Effector memory CD4-positive, alpha-beta T cell (primary cell): ENCODE measurements around the gene NDUFAF8.

Experiments
- DNase-seq, 3 donors: peaks; one replicate each; pipeline ENCODE4 v3.0.0-alpha.2; 2020
- H3K27ac ChIP-seq: 2 replicates; pipeline ENCODE4 v1.7.0; 2013; ENCODE audit warnings: mild to moderate bottlenecking, low read length, moderate library complexity; ENCODE audit not compliant: insufficient read depth, poor library complexity, severe bottlenecking
- H3K27me3 ChIP-seq: replicated peaks from 2 replicates; pipeline ENCODE4 v1.7.0; 2013; ENCODE audit warnings: mild to moderate bottlenecking, low read length; ENCODE audit not compliant: insufficient read depth, control insufficient read depth, poor library complexity, severe bottlenecking
- H3K36me3 ChIP-seq: 2 replicates; pipeline ENCODE4 v1.7.0; 2013; ENCODE audit warnings: mild to moderate bottlenecking, low read length, moderate library complexity; ENCODE audit not compliant: control insufficient read depth, insufficient read depth
- H3K4me1 ChIP-seq: 2 replicates; pipeline ENCODE4 v1.7.0; 2013; ENCODE audit warnings: low read length, mild to moderate bottlenecking; ENCODE audit not compliant: control insufficient read depth, insufficient read depth, poor library complexity, severe bottlenecking
- H3K4me3 ChIP-seq: 2 replicates; pipeline ENCODE4 v1.7.0; 2013; ENCODE audit warnings: low read length, low read depth, mild to moderate bottlenecking; ENCODE audit not compliant: insufficient read depth, poor library complexity, severe bottlenecking
- H3K9me3 ChIP-seq: 2 replicates; pipeline ENCODE4 v1.7.0; 2013; ENCODE audit warnings: mild to moderate bottlenecking, low read length, moderate library complexity; ENCODE audit not compliant: control insufficient read depth
- total RNA-seq, 3 donors: gene quantifications; one replicate each; lab custom pipeline; 2026; lab: John Stamatoyannopoulos, UW

NDUFAF8 gene, protein sequence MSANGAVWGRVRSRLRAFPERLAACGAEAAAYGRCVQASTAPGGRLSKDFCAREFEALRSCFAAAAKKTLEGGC
- 6.6 to 16.3 (median 11.6) reads per million in 3 donors for total RNA-seq

DNA sequence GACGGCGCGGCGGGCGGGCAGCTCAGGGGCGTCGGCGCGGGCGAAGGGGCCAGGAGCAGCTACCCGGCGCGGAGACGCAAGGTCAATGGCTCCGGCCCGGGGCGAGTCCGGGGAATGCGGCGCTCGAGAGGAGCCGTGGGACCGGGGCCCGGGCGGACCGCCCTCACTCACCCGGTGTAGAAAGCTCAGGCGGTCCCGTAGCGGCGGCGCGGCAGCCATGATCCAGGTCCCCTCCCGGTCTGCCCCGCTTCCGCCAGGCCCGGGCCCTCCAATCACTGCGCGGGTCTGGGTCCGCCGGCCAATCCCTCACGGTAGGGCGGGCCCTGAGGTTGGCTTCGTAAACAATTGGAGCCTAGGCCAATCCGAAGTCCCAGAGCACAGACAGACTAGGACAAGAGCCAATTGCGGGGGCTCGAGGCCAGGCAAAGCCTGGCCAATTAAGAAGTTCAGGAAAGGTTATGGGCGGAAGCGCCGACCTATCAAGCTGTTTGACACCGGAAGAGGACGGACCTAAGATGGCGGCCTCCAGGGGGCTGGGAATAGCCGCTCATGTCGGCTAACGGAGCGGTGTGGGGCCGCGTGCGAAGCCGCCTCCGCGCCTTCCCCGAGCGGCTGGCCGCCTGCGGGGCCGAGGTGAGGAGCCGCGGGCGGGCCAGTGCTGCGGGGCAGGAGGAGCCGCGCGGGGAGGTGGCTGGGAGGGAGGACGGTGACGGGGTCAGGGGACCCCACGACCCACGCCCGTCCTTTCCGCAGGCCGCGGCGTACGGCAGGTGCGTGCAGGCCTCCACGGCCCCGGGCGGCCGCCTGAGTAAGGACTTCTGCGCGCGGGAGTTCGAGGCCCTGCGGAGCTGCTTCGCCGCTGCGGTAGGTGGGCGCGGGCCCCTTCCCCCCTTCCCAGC lies at the start of gene NDUFAF8, which contains the start of gene TEPSIN:
Gene NDUFAF8, plus strand, starts transcription at position 504 of the 899 bp plus-strand sequence. Its CDS starts 46 bp downstream, at position 550.
Gene TEPSIN, minus strand, starts transcription at position 241 of the 899 bp plus-strand sequence. Its CDS starts 22 bp downstream, at position 219.
- H3K27me3 ChIP-seq: no peaks in the 10 kb centered on the region
- peak within 1 kb of the TSS; percentile 71 for H3K27ac ChIP-seq
- no peaks in the 10 kb centered on the region for H3K9me3 ChIP-seq
- peak within 1 kb of the TSS; percentile 94 for H3K4me3 ChIP-seq
- H3K4me1 ChIP-seq: peaks cover 35% of the 10 kb centered on the region
- DNase-seq: peak; percentile 91 to 96 (median 94)
- H3K36me3 ChIP-seq: peaks cover 4% of the 10 kb centered on the region

DNA sequence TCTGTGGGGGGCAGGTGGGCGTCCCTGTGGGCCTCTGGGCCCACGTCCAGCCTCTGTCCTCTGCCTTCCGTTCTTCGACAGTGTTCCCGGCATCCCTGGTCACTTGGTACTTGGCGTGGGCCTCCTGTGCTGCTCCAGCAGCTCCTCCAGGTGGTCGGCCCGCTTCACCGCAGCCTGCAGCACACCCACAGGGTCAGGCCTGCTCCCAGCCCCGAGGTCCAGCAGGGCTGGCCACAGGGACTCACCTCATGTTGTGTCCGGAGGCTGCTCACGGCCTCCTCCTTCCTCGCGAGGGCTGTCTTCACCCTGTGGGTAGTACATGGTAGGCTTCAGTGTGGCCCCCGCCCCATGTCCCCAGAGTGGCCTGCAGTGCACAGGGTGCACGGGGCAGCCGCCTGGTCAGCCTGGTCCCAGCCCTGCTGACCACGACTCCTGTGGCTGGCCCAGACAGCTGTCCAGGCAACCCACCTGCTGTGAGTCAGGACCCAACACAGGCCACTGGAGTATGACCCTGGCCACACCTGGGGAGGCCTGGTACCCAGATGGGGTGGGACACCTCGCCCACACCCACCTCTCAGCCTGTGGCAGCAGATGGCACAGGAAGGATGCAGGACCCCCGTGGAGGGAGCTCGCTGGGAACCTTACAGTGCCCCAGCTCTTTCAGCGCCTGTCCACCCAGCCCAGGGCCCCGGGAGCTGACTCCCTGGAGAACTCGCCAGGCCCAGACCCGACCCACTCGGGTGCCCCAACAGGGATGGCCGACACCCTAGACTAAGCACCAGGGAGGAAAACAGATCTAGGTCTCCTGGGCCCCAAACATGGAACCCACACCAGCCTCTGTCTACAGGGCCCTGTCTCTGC lies 49.2 kb upstream of the NDUFAF8 start:
- Histone ChIP-seq H3K27ac (no peak overlapping the region), H3K4me3 (no peak overlapping the region), H3K27me3 (no peaks in the 10 kb centered on the region), H3K4me1 (no peaks in the 10 kb centered on the region), H3K36me3 (no peaks in the 10 kb centered on the region), H3K9me3 (no peaks in the 10 kb centered on the region)
- DNase-seq: no peak

DNA sequence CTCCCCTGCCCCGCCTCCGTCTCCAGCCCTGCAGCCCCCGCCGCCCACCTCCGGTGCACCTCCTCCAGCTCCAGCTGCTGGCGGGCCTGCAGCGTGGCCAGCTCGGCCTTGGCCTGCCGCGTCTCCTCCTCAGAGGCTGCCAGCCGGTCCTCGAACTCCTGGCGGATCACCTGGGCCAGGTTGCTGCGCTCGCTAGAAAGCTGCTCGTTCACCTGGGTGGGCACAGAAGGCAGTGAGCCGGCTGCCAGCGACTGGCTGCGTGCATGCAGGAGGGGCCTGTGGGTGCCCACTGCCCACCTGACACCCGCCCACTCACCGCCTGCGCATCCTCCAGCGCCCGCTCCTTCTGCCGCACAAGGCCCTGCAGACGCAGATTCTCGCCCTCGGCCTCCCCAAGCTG lies 48.5 kb upstream of the NDUFAF8 start:
- Histone ChIP-seq H3K27ac (no peak overlapping the region), H3K36me3 (no peaks in the 10 kb centered on the region)
- no peak for DNase-seq

DNA sequence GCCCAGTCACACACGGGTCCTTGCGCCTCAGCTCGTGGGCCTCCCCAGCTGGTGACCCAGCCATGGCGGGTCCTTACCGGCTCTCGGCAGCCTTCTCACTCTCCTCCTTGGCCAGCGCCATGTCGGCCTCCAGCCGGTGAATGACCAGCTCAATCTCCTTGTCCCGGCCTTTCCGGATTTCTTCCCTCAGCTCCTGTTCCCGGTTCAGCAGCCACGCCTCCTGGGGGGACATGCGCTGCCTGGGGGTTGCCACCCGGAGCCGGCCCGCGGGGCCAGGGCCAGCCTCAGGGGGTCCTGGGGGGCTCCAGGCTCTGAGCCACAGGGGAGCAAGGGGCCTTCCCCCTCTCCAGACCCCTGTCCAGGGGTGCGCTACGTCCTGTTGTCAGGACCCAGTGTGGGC lies 48.0 kb upstream of the NDUFAF8 start:
- Histone ChIP-seq H3K36me3 (no peaks in the 10 kb centered on the region), H3K27ac (no peak overlapping the region), H3K9me3 (no peaks in the 10 kb centered on the region), H3K4me1 (no peaks in the 10 kb centered on the region), H3K4me3 (no peak overlapping the region), H3K27me3 (no peaks in the 10 kb centered on the region)
- no peak for DNase-seq

More for the DNA sequence above, 48.5 kb upstream of the NDUFAF8 start:
- Histone ChIP-seq H3K4me3 (no peak overlapping the region), H3K27me3 (no peaks in the 10 kb centered on the region), H3K4me1 (no peaks in the 10 kb centered on the region), H3K9me3 (no peaks in the 10 kb centered on the region)

DNA sequence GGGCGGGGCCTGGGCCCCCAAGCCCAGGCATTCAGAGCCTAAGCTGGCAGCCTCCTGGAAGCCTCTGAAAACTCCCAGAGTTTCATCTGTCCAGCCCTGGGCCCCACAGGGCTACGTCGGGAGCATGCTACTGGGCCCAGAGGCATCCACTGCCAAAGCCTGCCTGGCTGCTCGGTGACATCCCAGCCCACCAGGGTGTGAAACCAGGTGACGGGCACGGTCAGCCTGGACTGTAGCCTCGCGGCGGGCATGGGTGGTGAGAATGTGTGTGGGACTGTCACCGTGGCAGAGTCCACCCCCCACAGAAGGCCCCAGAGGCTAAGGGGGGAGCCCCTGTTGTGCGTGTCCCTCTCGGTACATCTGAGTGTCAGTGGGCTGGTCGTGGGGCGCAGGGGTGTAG lies 47.5 kb upstream of the NDUFAF8 start:
- no peaks in the 10 kb centered on the region for H3K9me3 ChIP-seq
- H3K27me3 ChIP-seq: no peaks in the 10 kb centered on the region
- H3K4me1 ChIP-seq: no peaks in the 10 kb centered on the region
- H3K36me3 ChIP-seq: no peaks in the 10 kb centered on the region
- no peak for DNase-seq
- H3K4me3 ChIP-seq: no peak overlapping the region
- no peak overlapping the region for H3K27ac ChIP-seq

DNA sequence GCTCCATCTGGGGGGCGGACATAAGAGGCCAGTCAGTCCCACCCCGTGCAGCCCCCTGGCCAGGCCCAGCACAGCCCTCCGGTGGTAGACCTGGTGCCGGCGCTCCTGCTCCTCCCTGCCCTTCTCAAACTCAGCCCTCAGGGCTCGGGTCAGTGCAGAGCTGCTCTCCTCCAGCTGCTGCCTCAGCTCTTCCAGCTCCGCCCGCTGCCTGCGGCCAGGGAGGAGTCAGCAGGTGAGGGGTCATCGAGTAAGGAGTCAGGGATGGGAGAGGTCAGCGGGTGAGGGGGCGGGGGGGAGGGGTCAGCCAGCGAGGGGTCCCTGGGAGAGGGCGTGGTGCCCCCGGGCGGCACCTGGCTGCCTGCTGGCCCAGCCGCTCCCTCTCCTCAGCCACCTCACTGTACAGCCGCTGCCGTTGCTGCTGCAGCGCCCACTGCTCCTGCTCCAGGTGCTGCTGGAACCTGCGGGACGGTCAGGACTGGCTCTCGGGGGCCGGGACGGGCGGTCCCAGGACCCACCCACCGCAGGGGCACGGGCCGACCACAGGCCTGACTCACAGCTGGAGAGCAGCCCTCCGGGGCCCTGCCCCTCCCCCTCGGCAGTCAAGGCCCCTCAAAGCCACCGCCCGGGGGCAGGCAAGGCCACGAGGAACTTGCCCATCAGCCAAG lies 46.6 kb upstream of the NDUFAF8 start:
- no peaks in the 10 kb centered on the region for H3K36me3 ChIP-seq

DNA sequence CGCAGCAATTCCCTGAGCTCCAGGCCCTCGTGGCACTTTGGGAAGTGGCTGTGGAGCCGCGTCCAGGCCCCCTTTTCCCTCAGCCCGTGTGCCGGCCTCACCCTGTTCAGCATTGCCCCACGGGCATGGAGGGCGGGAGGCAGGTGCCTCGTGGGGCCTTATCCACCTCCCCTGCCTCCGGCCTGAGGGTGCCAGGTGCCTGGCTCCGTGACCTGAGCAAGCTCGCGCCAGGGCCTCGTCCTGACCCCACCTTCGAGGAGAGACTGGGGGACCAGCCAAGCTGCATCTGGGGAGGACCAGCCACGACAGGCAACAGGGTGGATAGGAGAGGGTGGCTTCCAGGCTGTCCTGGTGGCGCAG lies 46.1 kb upstream of the NDUFAF8 start:
- Histone ChIP-seq H3K27ac (no peak overlapping the region), H3K27me3 (no peaks in the 10 kb centered on the region), H3K4me1 (no peaks in the 10 kb centered on the region), H3K36me3 (no peaks in the 10 kb centered on the region), H3K9me3 (no peaks in the 10 kb centered on the region), H3K4me3 (no peak overlapping the region)
- DNase-seq: no peak

More for the DNA sequence above, 46.6 kb upstream of the NDUFAF8 start:
- Histone ChIP-seq H3K27ac (no peak overlapping the region), H3K9me3 (no peaks in the 10 kb centered on the region), H3K27me3 (no peaks in the 10 kb centered on the region), H3K4me3 (no peak overlapping the region), H3K4me1 (no peaks in the 10 kb centered on the region)
- no peak for DNase-seq

DNA sequence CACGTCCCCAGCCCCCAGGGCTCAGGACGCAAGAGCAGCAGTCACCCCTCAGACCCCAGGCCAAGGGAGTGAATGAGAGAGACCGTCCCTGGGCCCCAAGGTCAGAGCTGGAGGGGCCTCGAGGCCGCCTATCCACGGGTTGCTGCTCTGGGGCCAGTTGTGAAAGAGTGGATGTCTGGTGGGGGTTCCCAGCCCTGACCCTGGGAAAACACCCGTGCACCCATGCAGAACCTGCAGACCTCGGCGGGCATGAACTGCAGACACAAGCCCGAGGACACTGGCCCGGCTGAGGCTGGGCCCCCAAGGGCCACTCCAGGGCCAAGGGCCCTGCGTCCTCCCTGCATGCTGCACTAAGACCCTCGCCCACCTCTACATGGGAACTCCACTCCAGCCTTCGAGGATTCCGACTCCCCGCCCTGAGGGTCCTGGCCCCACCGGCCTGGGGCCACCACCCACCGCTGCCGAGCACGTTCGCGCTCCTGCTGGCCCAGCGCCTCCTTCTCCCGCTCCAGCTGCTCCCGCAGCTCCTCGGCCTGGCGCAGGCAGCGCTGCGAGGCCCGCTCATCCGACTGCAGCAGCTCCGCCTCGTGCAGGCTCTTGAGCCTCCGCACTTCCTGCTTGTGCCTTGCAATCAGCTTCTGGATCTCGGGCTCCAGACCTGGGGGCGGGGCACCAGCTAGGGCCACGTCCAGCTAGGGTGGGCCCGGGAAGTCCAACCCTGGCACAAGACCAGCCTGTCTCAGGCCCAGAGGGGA lies 45.5 kb upstream of the NDUFAF8 start:
- no peak overlapping the region for H3K27ac ChIP-seq
- H3K4me1 ChIP-seq: no peaks in the 10 kb centered on the region
- H3K9me3 ChIP-seq: no peaks in the 10 kb centered on the region
- no peak overlapping the region for H3K4me3 ChIP-seq
- no peak for DNase-seq
- no peaks in the 10 kb centered on the region for H3K27me3 ChIP-seq
- no peaks in the 10 kb centered on the region for H3K36me3 ChIP-seq

DNA sequence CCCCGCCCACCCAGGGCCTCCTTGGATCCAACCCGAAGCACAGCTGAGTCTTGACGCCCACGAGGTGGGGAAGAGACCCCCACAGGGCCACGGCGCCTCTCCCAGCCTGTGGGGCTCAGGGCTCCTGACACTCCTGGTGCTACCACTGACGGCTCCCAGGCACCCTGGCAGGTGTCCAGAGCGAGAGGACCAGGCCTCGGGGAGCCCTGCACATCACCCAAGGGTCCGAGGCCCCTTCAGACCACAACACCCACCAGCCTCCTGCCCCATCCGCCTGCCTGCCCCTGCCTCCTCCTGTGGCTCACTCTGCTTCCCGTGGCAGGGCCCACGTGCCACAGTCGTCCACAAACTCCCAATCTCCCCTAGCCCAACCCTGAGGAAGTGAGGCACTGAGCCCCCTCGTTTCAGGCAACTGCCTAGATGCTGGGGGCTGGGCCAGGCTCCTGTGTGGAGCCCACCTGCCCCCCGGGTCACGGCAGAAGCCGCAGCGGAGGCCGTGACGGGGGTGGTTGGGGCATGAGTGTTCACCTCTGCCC lies 44.8 kb upstream of the NDUFAF8 start:
- H3K36me3 ChIP-seq: no peaks in the 10 kb centered on the region
- H3K4me3 ChIP-seq: no peak overlapping the region
- no peaks in the 10 kb centered on the region for H3K27me3 ChIP-seq
- H3K27ac ChIP-seq: no peak overlapping the region
- DNase-seq: no peak
- H3K4me1 ChIP-seq: no peaks in the 10 kb centered on the region
- H3K9me3 ChIP-seq: no peaks in the 10 kb centered on the region
